ENCODE data around the gene C19orf33.

GRCh38 chr19:38306236-38306635 lies 2.2 kb downstream of the C19orf33 start:
- TF ChIP-seq CTCF (IDR thresholded peaks at IDR 0.05; ENCODE audit: low read depth, low read length) (no peak), POLR2A (IDR thresholded peaks at IDR 0.05; ENCODE audit: extremely low read depth, insufficient read length) (no peak), MAX (IDR thresholded peaks at IDR 0.05; ENCODE audit: low read depth, low read length) (no peak), MYC (IDR thresholded peaks at IDR 0.05; ENCODE audit: low read depth, low read length) (no peak)

Data from NB4 (cell line).